HepG2 (cell line): ENCODE results near the gene UBXN1. TPM values are rescaled to one million over a fixed set of nuclear protein-coding genes. Genes with fewer than 3 reads are reported as not detected.

Experiments used
- ARHGAP35 ChIP-seq: sonication (generic); formaldehyde crosslinking; IDR thresholded peaks from 2 replicates; pipeline ENCODE4 v1.9.0; 2022; ENCODE audit warnings: mild to moderate bottlenecking, inconsistent platforms, moderate library complexity, missing genetic modification reagents, borderline replicate concordance
- ASH2L ChIP-seq: fragments of 300-600, 200-600 bp; sonication (generic); IDR thresholded peaks from 2 replicates; pipeline ENCODE4 v1.7.0; 2017; ENCODE audit warnings: low read depth, mild to moderate bottlenecking, moderate library complexity, mixed read lengths, low read length; ENCODE audit not compliant: insufficient read length
- FOXK1 ChIP-seq: sonication (generic); formaldehyde crosslinking; IDR thresholded peaks from 2 replicates; pipeline ENCODE4 v1.4.0; 2020; ENCODE audit warnings: low read depth, missing genetic modification reagents, borderline replicate concordance
- LCORL ChIP-seq, 2 experiments: fragments of 450-650 bp in 1 of 2; sonication (generic) in 1 of 2; formaldehyde crosslinking in 1 of 2; IDR thresholded peaks; 2 replicates each; pipeline versions ENCODE4 v1.5.0 to v1.6.1; 2017 to 2020; ENCODE audit warnings: antibody characterized with exemption in 1 of 2, missing genetic modification reagents in 1 of 2
- NFKB2 ChIP-seq: sonication (generic); formaldehyde crosslinking; IDR thresholded peaks from 2 replicates; pipeline ENCODE4 v1.4.0; 2020; ENCODE audit warnings: missing genetic modification reagents, borderline replicate concordance
- RFX5 ChIP-seq: IDR thresholded peaks from 2 replicates; pipeline ENCODE4 v1.6.1; 2011; ENCODE audit warnings: low read depth, low read length, improper control_type of control experiment
- SALL1 ChIP-seq: sonication (generic); formaldehyde crosslinking; IDR thresholded peaks from 2 replicates; pipeline ENCODE4 v1.8.0; 2022; ENCODE audit warnings: mild to moderate bottlenecking, missing genetic modification reagents
- TAF1 ChIP-seq: sonication (generic); formaldehyde crosslinking; IDR thresholded peaks from 2 replicates; pipeline ENCODE4 v1.4.0; 2020; ENCODE audit warnings: missing genetic modification reagents
- YEATS2 ChIP-seq: sonication (generic); formaldehyde crosslinking; IDR thresholded peaks from 2 replicates; pipeline ENCODE4 v1.4.0; 2020; ENCODE audit warnings: missing genetic modification reagents, borderline replicate concordance
- ZNF44 ChIP-seq: sonication (generic); formaldehyde crosslinking; IDR thresholded peaks from 2 replicates; pipeline ENCODE4 v1.5.1; 2020; ENCODE audit warnings: mild to moderate bottlenecking, missing genetic modification reagents
- polyA plus RNA-seq, 8 experiments: library from polyadenylated mRNA; depleted of rRNA in 3 of 8; stranded (reverse) in 7 of 8; unstranded in 1 of 8; fragments of >200 nt; fragmentation: Illumina TruSeq in 4 of 8; extraction: Trizol in 4 of 8; gene quantifications; 2 replicates each; pipeline versions ENCODE4 v1.2.1 to v1.2.3, GENCODE V29; 2011 to 2016; ENCODE audit warnings: low read depth in 4 of 8, missing spikeins in 1 of 8, mixed read lengths in 1 of 8; ENCODE audit not compliant: insufficient read depth in 1 of 8
- total RNA-seq, 5 experiments: library from RNA; depleted of rRNA; stranded (reverse); fragments of >200 nt; fragmentation: Illumina TruSeq; extraction: Trizol; gene quantifications; 2 replicates each; pipeline ENCODE4 v1.2.3, GENCODE V29; 2016; ENCODE audit warnings: low read depth in 1 of 5
- TF ChIP-seq, protein P1 (sequence below): sonication (generic); formaldehyde crosslinking; IDR thresholded peaks from 2 replicates; pipeline ENCODE4 v1.8.0; 2022; ENCODE audit warnings: missing genetic modification reagents, mild to moderate bottlenecking, inconsistent platforms, borderline replicate concordance
- TF ChIP-seq, protein P2 (sequence below): sonication (generic); formaldehyde crosslinking; IDR thresholded peaks from 2 replicates; pipeline ENCODE4 v1.8.0; 2022; ENCODE audit warnings: missing genetic modification reagents, mild to moderate bottlenecking, moderate library complexity, borderline replicate concordance
- TF ChIP-seq, protein P3 (sequence below): sonication (generic); formaldehyde crosslinking; conservative IDR thresholded peaks from 2 replicates; pipeline ENCODE4 v1.5.0; 2020; ENCODE audit warnings: missing genetic modification reagents
- TF ChIP-seq, protein P4 (sequence below): sonication (generic); formaldehyde crosslinking; IDR thresholded peaks from 2 replicates; pipeline ENCODE4 v1.4.0; 2020; ENCODE audit warnings: mild to moderate bottlenecking, missing genetic modification reagents

UBXN1 gene
- total and polyA plus RNA-seq, 2 of the 13 experiments (the other 11 are each of a cell fraction or from before 2014, with no cell fraction given) = 47.5 to 52.4 TPM

DNA sequence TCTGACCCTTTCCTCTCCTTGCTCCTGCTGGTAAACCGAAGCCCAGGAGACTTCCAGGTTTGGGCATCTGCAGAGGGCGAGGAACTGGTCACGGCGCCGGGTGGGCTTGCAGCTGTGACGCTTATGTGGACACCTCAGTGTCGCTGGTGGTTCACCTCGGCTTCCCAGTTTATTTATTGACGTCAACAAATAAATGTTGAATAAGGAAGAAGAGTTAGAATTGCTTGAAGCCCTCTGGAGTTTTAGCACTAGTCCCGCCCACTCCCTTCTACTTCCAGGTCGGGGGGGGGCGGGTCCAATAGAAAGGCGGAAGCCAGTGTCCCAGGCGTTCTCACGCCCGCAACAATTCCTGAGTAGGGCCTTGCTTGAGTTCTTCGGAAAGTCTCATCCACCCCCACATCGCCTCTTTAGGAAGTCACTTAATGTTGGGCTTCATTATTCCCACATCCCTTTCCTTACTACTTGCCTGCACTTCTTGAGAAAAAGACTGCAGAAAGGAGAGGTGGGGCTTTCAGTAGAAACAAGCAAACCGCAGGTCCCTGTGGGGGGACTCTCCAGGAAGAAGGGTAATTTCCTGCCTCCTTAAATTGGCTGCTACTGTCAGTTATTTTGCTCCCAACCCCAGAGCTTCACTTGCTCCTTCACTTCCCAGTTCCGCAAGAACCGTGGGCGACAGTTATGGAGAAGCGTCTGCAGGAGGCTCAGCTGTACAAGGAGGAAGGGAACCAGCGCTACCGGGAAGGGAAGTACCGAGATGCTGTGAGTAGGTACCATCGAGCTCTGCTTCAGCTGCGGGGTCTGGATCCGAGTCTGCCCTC lies 49.5 kb upstream of the UBXN1 start, which contains the start of gene TTC9C (continued):
- TF ChIP-seq, protein P1, sequence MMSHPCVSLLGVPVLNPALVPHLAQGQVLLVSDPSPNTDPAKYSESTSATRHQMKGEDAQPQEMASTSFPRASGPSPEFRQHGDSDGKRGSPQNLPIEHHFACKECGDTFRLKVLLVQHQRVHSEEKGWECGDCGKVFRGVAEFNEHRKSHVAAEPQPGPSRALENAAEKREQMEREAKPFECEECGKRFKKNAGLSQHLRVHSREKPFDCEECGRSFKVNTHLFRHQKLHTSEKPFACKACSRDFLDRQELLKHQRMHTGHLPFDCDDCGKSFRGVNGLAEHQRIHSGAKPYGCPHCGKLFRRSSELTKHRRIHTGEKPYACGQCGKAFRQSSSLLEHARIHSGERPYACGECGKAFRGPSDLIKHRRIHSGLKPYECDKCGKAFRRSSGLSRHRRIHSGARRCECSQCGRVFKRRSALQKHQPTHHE = no peak
- TF ChIP-seq SALL1 (peak; percentile 49), LCORL (IDR thresholded peaks at IDR 0.05) (no peak), LCORL (CRISPR knock-in tag; IDR thresholded peaks at IDR 0.05) (no peak), ZNF44 (CRISPR knock-in tag) (no peak), TAF1 (CRISPR knock-in tag) (peak; percentile 34; the same call in 1 of the 2 replicates), ARHGAP35 (CRISPR knock-in tag) (no peak), ASH2L (peak; percentile 81), YEATS2 (CRISPR knock-in tag) (peak; percentile 65; the same call in 1 of the 2 replicates), RFX5 (no peak), NFKB2 (CRISPR knock-in tag) (peak; percentile 50; the same call in 1 of the 2 replicates), FOXK1 (CRISPR knock-in tag) (no peak)
- TF ChIP-seq, protein P2, sequence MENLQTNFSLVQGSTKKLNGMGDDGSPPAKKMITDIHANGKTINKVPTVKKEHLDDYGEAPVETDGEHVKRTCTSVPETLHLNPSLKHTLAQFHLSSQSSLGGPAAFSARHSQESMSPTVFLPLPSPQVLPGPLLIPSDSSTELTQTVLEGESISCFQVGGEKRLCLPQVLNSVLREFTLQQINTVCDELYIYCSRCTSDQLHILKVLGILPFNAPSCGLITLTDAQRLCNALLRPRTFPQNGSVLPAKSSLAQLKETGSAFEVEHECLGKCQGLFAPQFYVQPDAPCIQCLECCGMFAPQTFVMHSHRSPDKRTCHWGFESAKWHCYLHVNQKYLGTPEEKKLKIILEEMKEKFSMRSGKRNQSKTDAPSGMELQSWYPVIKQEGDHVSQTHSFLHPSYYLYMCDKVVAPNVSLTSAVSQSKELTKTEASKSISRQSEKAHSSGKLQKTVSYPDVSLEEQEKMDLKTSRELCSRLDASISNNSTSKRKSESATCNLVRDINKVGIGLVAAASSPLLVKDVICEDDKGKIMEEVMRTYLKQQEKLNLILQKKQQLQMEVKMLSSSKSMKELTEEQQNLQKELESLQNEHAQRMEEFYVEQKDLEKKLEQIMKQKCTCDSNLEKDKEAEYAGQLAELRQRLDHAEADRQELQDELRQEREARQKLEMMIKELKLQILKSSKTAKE (CRISPR knock-in tag) = no peak
- TF ChIP-seq, protein P3, sequence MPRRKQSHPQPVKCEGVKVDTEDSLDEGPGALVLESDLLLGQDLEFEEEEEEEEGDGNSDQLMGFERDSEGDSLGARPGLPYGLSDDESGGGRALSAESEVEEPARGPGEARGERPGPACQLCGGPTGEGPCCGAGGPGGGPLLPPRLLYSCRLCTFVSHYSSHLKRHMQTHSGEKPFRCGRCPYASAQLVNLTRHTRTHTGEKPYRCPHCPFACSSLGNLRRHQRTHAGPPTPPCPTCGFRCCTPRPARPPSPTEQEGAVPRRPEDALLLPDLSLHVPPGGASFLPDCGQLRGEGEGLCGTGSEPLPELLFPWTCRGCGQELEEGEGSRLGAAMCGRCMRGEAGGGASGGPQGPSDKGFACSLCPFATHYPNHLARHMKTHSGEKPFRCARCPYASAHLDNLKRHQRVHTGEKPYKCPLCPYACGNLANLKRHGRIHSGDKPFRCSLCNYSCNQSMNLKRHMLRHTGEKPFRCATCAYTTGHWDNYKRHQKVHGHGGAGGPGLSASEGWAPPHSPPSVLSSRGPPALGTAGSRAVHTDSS (CRISPR knock-in tag) = no peak
- TF ChIP-seq, protein P4, sequence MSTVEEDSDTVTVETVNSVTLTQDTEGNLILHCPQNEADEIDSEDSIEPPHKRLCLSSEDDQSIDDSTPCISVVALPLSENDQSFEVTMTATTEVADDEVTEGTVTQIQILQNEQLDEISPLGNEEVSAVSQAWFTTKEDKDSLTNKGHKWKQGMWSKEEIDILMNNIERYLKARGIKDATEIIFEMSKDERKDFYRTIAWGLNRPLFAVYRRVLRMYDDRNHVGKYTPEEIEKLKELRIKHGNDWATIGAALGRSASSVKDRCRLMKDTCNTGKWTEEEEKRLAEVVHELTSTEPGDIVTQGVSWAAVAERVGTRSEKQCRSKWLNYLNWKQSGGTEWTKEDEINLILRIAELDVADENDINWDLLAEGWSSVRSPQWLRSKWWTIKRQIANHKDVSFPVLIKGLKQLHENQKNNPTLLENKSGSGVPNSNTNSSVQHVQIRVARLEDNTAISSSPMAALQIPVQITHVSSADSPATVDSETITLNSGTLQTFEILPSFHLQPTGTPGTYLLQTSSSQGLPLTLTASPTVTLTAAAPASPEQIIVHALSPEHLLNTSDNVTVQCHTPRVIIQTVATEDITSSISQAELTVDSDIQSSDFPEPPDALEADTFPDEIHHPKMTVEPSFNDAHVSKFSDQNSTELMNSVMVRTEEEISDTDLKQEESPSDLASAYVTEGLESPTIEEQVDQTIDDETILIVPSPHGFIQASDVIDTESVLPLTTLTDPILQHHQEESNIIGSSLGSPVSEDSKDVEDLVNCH = no peak
